ENCODE data around the gene CHCHD3.

DNA sequence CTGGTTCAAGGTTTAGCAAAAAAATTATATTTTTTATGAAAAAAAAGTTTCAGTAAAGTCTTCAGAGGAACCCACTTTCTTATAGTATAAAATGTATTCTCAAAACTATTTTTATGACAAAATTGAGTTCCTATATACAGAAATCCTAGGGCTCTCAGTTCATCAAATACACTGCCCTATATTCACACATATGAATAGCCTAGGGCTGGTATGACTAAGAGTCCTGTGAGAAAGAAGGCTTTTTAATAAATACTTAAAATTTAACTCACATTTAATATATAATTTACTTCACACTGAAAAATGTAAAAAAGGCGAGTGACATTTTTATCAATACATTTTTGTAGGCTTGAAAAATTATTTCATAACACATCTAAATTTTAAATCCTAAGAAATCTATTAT lies 16.6 kb downstream of the CHCHD3 start:
- TF ChIP-seq ZNF274 (IDR thresholded peaks at IDR 0.05; ENCODE audit: low read depth, low read length) = no peak
- TF ChIP-seq YY1 (IDR thresholded peaks at IDR 0.05; ENCODE audit: insufficient read depth, insufficient read length) = no peak
- TF ChIP-seq SUZ12 (IDR thresholded peaks at IDR 0.05; ENCODE audit: extremely low read depth, insufficient read depth, insufficient read length) = no peak

Data from NT2/D1 (cell line).